ENCODE measurements around the gene IST1.

- TF ChIP-seq NFIC (IDR thresholded peaks at IDR 0.05): no peak
- no peak for TF ChIP-seq EP300 (IDR thresholded peaks at IDR 0.05; ENCODE audit: borderline replicate concordance)
- TF ChIP-seq TAF1 (IDR thresholded peaks at IDR 0.05; ENCODE audit: low read depth): no peak
- no peak for TF ChIP-seq FOXM1 (IDR thresholded peaks at IDR 0.05; ENCODE audit: borderline replicate concordance, low read depth)
- TF ChIP-seq RAD21 (IDR thresholded peaks at IDR 0.05; ENCODE audit: low read depth): no peak
- peak; percentile 91 for TF ChIP-seq EGR1 (IDR thresholded peaks at IDR 0.05)
Observed at GRCh38 chr16:71883168-71883848, 12.0 kb upstream of the IST1 start.
